Stimulated activated CD4-positive, alpha-beta T cell treated with anti-CD3 and anti-CD28 coated beads, TNF-alpha, amount 100 ng/mL, for 24 hours (primary cell): ENCODE measurements around the gene PIP4K2A.
"Not testable (repeated sequence)": the region's sequence is repeated elsewhere in the genome, so short reads cannot be mapped to it uniquely, and the experiment has no call there.

Source experiments
- DNase-seq, 3 experiments: peaks; one replicate each; pipeline ENCODE4 v3.0.0-alpha.2; 2020; ENCODE audit warnings: low read depth in 3 of 3

The PIP4K2A gene

GRCh38 chr10:22693860-22694259 is 20.5 kb downstream of the PIP4K2A start:
- DNase-seq, result no peak

- DNase-seq, result no peak
These were observed 21.0 kb downstream of the PIP4K2A start for GRCh38 chr10:22693371-22693784.

DNA sequence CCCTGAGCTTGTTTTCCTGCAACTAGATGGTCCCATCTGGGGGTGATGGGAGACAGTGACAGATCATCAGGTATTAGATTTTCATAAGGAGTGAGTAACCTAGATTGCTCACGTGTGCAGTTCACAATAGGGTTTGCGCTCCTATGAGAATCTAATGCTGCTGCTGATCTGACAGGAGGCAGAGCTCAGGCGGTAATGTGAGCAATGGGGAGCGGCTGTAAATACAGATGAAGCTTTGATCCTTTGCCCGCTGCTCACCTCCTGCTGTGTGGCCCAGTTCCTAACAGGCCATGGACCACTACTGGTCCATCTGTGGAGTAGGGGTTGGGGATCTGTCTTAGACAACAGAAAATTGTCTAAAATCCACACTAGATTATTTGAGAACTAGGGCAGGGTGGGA is 22.3 kb downstream of the PIP4K2A start:
- DNase-seq, result not testable (repeated sequence)

GRCh38 chr10:22690614-22691431 is 23.6 kb downstream of the PIP4K2A start:
- no peak for DNase-seq

DNA sequence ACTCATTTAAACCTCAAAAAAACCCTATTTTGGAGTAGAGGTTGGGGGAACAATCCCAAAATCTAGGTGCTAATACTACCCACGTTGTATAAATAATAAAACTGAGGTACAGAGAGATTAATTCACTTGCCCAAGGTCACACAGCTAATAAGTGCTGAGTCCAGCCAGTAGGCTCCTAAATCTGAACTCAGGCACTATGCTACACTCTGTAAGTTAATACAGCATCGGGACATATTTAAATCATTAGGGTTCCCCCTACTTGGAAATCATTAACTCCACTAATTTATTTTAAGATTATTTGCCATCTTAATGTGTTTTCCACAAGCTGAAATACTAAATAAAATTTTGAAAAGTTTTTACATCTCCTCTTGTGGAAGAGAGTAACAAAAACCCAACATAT is 24.2 kb downstream of the PIP4K2A start:
- DNase-seq, result no peak

- DNase-seq, result no peak
These were observed 28.0 kb downstream of the PIP4K2A start for GRCh38 chr10:22686347-22686746.

- DNase-seq, result no peak
These were observed 28.5 kb downstream of the PIP4K2A start for GRCh38 chr10:22685926-22686325.

DNA sequence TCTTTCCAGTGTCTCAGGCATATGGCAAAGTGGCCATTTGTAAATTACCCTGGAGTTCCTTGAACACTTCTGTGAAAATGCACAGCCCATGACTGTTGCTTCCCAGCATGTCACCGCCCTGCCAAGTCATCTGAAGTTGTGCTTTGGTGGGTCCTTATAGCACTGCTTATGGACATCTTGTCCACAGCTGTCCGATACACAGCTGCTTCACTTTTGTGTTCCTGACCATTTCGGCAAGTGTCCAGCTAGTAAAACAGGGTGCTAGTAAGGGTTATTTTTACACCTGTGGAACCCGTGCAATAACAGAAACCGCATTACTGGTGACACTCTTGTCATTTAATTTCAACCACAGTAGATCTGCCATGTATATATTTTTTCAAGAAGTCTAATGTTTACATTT is 29.7 kb downstream of the PIP4K2A start:
- DNase-seq, result no peak

GRCh38 chr10:22683140-22683389 is 31.3 kb downstream of the PIP4K2A start:
- no peak for DNase-seq

DNA sequence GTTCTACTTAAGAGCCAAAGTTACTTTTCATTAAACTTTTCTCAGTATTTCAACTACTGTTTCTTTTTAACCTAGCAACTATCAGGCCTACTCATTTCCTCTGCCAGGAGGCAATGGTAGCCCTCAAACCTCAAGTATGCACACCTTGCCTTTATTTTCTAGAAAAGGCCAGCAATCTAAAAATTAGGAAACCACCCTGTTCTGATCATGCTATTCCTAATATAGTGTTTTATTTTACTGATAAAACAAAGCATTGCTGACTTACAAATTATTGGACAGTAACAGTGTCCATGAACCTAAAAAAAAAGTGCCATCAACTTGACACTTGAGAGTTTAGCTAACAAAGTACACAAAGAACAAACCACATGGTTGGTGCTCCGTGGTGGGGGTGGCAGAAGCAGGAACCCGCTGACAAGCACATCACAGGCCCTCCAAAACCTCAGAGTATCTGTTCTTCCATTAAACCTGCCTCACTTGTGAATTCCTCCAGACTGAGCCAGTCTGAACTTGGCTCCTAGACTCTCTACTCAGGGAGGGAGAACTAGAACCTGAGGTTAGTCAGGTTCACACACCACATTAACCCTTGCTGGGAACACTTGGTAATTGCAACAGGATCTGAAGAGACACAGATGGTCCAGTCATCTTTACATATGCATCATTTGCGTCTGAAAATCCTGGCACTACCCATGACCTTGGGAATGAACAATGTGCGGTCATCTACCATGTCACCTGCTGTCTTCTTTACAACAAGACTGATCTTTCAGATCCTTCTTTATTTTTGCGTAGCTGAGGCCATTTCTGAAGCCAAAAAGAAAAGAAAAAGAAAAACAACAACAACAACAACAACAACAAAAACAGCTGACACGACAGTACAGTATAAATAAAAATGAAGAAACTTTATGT is 31.9 kb downstream of the PIP4K2A start:
- DNase-seq, result peak in 2 of 3 experiments; percentile 33 to 38

- DNase-seq, result peak in 2 of 3 experiments; percentile 31 to 33
These were observed 32.6 kb downstream of the PIP4K2A start for GRCh38 chr10:22681783-22682183.

DNA sequence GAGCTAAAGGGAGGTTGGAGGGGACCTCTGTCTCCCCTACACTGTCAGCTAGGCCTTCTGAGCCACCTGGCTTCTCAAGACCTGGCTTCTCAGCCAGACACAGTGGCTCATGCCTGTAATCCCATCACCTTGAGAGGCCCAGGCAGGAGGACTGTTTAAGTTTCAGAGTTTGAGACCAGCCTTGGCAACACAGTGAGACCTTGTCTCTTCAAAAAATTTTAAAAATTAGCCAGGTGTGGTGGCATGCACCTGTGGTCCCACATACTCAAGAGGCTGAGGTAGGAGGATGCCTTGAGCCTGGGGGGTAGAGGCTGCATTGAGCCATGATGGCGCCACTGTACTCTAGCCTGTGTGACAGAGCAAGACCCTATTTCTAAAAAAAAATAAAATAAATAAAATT is 33.1 kb downstream of the PIP4K2A start:
- DNase-seq, result no peak

DNA sequence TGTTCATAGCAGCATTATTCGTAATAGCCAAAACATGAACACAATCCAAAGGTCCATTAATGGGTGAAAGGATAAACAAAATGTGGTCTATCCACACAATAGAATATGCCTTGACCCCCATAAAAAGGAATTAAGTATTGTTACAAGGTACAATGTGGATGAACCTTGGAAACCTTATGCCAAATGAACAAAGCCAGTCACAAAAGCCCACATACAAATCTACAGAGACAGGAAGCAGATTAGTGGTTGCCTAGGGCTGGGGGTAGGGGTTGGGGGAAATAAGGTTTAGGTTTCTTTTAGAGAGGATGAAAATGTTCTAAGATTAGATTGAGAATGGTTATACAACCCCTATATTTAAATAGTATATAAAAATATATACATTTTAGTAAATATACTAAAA is 34.8 kb downstream of the PIP4K2A start:
- DNase-seq, result no peak

DNA sequence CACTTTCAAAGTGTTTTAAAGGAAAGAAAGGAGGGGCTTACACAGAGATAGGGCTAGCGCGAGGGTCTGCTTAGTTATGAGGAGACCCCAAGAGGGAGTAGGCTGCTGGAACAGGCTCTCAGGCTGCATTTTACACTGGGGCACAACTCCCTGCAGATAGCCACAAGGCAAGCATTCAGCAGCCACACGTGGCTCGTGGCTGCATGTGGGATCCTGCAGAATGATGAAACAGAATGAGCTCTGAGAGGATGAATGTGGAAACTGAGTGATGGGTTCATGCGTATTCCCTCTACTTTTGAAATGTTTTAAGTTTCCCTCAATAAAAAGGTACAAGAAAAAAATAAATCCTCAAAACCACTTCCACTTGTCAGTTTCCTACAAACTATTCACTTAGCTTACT is 37.0 kb downstream of the PIP4K2A start:
- no peak for DNase-seq

DNA sequence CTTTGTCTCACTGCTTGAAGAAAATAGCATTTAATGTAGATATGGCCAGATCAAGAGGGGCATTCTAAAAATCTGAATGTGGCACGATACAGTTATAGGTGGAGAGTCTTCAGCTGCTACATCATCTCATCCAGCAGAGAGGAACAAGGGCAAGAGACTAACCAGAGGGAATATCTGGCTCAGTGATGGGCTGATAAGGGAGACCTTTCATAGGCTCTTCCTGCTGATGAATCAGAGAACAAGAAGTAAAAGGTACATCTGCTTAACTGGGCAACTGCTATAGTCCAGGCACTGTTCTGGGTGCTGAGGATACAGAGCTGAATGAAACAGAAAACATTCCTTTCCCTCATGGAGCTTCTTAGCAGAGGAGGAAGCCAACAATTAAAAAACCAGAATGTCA is 37.9 kb downstream of the PIP4K2A start:
- no peak for DNase-seq

GRCh38 chr10:22674573-22674930 is 39.8 kb downstream of the PIP4K2A start:
- no peak for DNase-seq

DNA sequence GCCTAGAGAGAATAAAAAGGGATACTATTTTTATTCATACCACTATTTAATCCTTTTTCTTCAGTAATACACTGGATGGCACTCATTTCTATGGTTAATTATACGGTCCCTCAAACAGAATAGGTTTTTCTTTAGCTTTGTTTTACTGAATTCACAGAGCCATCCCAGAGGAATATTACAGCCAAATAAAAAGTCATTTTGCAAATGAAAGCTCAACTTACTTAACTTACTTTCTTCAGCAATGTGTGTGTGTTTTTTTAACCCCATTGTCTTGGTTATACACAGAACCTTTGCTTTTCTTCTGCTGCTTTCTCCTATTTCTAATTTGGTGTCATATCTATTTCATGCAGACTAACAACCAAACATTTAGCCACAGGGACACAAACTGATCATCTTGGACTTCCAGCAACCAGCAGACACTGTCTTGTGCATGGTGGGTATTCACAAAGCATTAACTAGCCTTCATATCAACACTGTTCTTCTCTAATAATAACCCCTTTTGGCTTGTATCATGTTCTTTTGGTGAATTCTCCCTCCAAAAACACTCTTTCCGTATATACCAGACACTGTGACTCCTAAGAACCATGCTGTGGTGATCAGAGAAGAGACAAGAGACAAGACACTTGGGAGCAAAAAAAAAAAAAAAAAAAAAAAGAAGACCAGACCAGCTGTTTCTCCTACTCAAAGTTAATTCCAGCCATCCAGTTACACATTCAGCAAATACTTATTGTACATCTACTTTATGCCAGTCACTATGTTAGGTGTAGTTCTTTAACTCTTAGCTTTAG is 40.4 kb downstream of the PIP4K2A start:
- no peak for DNase-seq

GRCh38 chr10:22673091-22673392 is 41.3 kb downstream of the PIP4K2A start:
- no peak for DNase-seq

GRCh38 chr10:22672319-22673090 is 41.9 kb downstream of the PIP4K2A start:
- no peak for DNase-seq

DNA sequence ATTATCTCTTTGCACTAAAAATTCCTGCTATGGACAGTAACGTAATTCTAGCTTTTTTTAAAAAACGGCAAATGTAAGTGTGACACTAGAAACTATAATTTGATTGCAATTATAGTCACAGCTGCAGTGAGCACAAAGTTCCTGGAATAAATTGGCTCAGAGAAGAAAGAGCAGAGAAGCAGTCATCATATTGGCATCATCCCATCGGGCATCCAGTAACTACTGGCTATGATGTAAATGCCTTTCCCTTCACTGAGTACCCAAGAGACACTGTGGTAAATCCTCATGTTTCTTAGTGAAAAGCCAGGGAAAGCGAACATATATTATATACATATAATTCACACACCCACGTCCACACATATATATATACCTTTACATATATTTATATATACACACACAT is 43.6 kb downstream of the PIP4K2A start:
- no peak for DNase-seq

GRCh38 chr10:22669163-22669711 is 45.1 kb downstream of the PIP4K2A start:
- DNase-seq, result no peak

- DNase-seq, result no peak
These were observed 47.3 kb downstream of the PIP4K2A start for GRCh38 chr10:22667093-22667480.
